ENCODE measurements around the gene CNGB1.

The CNGB1 gene

DNA sequence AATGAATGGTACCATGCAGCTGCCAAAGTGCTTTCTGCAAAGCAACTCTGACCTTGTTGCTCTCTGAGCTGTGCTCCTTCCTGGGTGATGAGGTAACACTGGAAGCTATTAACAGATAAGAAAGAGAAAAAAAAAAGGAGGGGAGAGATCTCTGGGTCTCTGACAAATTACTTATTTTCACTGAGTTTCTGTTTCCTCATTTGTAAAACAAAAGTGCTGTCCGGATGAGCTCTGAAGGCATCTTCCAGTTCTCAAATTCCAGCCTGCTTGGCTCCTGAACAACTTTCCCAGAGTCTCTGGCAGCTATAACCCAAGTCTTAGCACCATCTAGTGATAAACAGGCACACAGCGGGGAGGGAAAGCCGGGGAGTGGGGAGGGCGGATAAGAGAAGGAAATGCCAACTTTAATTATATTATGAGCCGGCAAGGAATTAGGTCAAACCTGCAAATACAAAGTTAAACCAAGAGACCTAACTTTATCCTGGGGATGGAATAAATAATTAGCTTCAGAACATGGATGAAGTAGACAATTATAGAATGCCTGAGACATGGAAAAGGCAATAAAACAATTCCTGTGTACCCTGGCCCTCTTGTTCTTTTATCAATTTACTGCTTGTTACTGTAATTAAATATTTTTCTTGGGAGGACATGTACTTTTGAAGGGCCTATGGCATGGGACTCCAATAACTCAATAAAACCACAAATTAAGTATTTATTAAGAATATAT is 107.3 kb downstream of the CNGB1 start:
- no peaks in the 10 kb centered on the region for H4K20me1 ChIP-seq (ENCODE audit: insufficient read depth, low read length)
- no peaks in the 10 kb centered on the region for H3K36me3 ChIP-seq (ENCODE audit: insufficient read depth, low read length)
- no peaks in the 10 kb centered on the region for H3K4me1 ChIP-seq (ENCODE audit: insufficient read depth, low read length)
- no peaks in the 10 kb centered on the region for H3K9me3 ChIP-seq (ENCODE audit: insufficient read depth, low read length, severe bottlenecking)
- DNase-seq (no peak), ATAC-seq (ENCODE audit: insufficient read depth, low read depth) (no peak)
- no peak overlapping the region for H3K4me3 ChIP-seq (ENCODE audit: low read depth in 1 of 2, low read length in 2 of 2)
- no peaks in the 10 kb centered on the region for H3K79me2 ChIP-seq (ENCODE audit: insufficient read depth, low read length)
- no peak overlapping the region for H3K9ac ChIP-seq (ENCODE audit: low read depth, low read length)
- TF ChIP-seq EZH2 (IDR thresholded peaks at IDR 0.05; ENCODE audit: borderline replicate concordance, low read depth, low read length, severe bottlenecking), result no peak
- TF ChIP-seq, protein P1, sequence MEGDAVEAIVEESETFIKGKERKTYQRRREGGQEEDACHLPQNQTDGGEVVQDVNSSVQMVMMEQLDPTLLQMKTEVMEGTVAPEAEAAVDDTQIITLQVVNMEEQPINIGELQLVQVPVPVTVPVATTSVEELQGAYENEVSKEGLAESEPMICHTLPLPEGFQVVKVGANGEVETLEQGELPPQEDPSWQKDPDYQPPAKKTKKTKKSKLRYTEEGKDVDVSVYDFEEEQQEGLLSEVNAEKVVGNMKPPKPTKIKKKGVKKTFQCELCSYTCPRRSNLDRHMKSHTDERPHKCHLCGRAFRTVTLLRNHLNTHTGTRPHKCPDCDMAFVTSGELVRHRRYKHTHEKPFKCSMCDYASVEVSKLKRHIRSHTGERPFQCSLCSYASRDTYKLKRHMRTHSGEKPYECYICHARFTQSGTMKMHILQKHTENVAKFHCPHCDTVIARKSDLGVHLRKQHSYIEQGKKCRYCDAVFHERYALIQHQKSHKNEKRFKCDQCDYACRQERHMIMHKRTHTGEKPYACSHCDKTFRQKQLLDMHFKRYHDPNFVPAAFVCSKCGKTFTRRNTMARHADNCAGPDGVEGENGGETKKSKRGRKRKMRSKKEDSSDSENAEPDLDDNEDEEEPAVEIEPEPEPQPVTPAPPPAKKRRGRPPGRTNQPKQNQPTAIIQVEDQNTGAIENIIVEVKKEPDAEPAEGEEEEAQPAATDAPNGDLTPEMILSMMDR (IDR thresholded peaks at IDR 0.05; ENCODE audit: borderline replicate concordance, extremely low read depth, low read length, poor library complexity, severe bottlenecking), result peak; percentile 46
- no peak overlapping the region for H3K4me2 ChIP-seq (ENCODE audit: insufficient read depth, low read length)
- peaks cover 4% of the 10 kb centered on the region for H3K27me3 ChIP-seq (ENCODE audit: insufficient read depth, low read length, poor library complexity)
- no peak overlapping the region for H2AFZ ChIP-seq (ENCODE audit: low read depth, low read length)
- no peak overlapping the region for H3K27ac ChIP-seq (ENCODE audit: low read length)

DNA sequence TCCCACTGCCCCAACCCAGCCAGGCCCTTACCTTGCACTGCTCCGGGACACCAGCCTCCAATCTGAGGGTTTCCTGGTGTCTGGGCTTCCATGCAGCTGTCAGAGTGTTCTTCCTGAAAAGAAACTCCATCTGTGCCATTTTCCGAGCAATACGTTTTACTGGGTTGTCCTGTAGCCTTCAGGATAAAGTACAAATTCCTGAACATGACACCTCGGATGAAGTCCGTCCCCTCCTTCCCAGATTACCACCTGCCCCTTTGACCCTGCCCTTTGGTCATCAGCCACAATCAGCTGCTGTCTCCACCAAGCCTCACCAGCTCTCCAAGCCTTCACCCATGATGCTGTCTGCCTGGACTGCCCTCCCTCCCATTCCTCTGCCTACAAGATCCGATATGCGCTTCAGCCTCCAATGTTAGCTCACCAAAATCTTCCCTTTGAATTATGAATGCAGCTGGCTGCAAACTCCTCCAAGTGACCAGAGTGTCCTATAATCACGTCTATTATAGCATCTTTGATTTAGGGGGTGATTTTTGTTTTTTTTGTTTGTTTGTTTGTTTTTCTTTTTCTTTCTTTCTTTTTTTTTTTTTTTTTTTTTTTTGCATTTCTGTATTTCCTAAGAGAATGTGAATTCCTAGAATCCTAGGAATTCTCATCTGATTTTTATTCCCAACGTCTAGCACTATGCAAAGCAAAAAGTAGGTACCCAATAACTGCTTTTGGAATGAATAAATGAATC is 108.1 kb downstream of the CNGB1 start:
- H3K27ac ChIP-seq (ENCODE audit: low read length), result no peak overlapping the region
- no peak overlapping the region for H3K4me3 ChIP-seq (ENCODE audit: low read depth in 1 of 2, low read length in 2 of 2)

DNA sequence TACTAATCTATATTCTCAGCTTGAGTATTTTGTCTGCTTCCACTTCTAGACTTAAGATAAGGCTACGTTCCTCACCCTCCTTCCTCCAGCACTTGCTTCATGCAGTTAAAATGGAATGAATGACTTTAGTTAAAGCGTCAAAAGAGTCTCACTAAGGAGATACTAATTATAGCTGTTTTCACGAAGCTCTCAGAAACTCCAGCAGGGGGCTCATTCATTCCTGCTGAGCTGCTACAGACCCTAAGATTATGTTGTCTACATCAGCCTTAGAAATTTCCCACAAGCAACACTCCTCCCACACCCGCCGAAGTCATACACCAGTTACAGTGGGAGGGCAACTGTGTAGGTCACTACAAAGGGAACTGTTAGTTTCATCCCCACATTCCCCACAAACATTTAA is 111.6 kb downstream of the CNGB1 start:
- H3K27me3 ChIP-seq (ENCODE audit: insufficient read depth, low read length, poor library complexity), result peaks cover 4% of the 10 kb centered on the region
- H3K27ac ChIP-seq (ENCODE audit: low read length), result no peak overlapping the region
- TF ChIP-seq, protein P1 (IDR thresholded peaks at IDR 0.05; ENCODE audit: borderline replicate concordance, extremely low read depth, low read length, poor library complexity, severe bottlenecking), result peak; percentile 46
- TF ChIP-seq EZH2 (IDR thresholded peaks at IDR 0.05; ENCODE audit: borderline replicate concordance, low read depth, low read length, severe bottlenecking), result no peak
- no peaks in the 10 kb centered on the region for H3K36me3 ChIP-seq (ENCODE audit: insufficient read depth, low read length)
- ATAC-seq (ENCODE audit: insufficient read depth, low read depth), result peak; percentile 62; the same call in 2 of the 3 replicates
- H3K4me3 ChIP-seq (ENCODE audit: low read depth in 1 of 2, low read length in 2 of 2), result no peak overlapping the region
- DNase-seq, result peak; percentile 12
- no peaks in the 10 kb centered on the region for H3K9me3 ChIP-seq (ENCODE audit: insufficient read depth, low read length, severe bottlenecking)
- no peak overlapping the region for H3K9ac ChIP-seq (ENCODE audit: low read depth, low read length)
- no peaks in the 10 kb centered on the region for H3K79me2 ChIP-seq (ENCODE audit: insufficient read depth, low read length)
- H4K20me1 ChIP-seq (ENCODE audit: insufficient read depth, low read length), result no peaks in the 10 kb centered on the region
- H3K4me1 ChIP-seq (ENCODE audit: insufficient read depth, low read length), result no peaks in the 10 kb centered on the region
- no peak overlapping the region for H3K4me2 ChIP-seq (ENCODE audit: insufficient read depth, low read length)
- no peak overlapping the region for H2AFZ ChIP-seq (ENCODE audit: low read depth, low read length)

More for the DNA sequence above, 108.1 kb downstream of the CNGB1 start:
- TF ChIP-seq, protein P1 (IDR thresholded peaks at IDR 0.05; ENCODE audit: borderline replicate concordance, extremely low read depth, low read length, poor library complexity, severe bottlenecking), result no peak
- no peak for TF ChIP-seq EZH2 (IDR thresholded peaks at IDR 0.05; ENCODE audit: borderline replicate concordance, low read depth, low read length, severe bottlenecking)
- H3K9me3 ChIP-seq (ENCODE audit: insufficient read depth, low read length, severe bottlenecking), result no peaks in the 10 kb centered on the region
- H3K4me1 ChIP-seq (ENCODE audit: insufficient read depth, low read length), result no peaks in the 10 kb centered on the region
- H4K20me1 ChIP-seq (ENCODE audit: insufficient read depth, low read length), result no peaks in the 10 kb centered on the region
- no peaks in the 10 kb centered on the region for H3K36me3 ChIP-seq (ENCODE audit: insufficient read depth, low read length)
- H3K4me2 ChIP-seq (ENCODE audit: insufficient read depth, low read length), result no peak overlapping the region
- ATAC-seq (ENCODE audit: insufficient read depth, low read depth) (no peak), DNase-seq (no peak)
- no peaks in the 10 kb centered on the region for H3K79me2 ChIP-seq (ENCODE audit: insufficient read depth, low read length)
- no peak overlapping the region for H3K9ac ChIP-seq (ENCODE audit: low read depth, low read length)
- no peak overlapping the region for H2AFZ ChIP-seq (ENCODE audit: low read depth, low read length)
- peaks cover 4% of the 10 kb centered on the region for H3K27me3 ChIP-seq (ENCODE audit: insufficient read depth, low read length, poor library complexity)

Data from DND-41 (cell line).